ENCODE measurements around the gene NUTM1.

DNA sequence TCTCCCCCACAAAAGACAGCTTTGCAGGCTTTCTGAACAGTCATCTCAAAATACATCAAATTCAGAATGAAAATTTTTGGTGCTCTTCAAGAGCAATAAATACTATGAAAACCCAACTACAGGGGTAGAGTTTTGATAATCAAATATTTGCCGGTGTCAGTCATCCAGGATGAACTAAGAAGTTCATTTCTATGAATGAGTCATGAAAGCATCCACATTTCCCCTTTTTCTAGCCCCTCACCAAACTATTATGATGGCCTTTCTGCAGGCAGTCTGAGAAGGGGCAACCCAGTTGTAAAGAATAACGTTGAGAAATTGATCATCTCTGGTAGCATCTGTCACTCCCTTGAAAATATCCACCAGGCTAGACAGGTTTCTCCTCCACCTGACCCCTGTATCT is 27.0 kb downstream of the NUTM1 start:
- TF ChIP-seq ASH2L (IDR thresholded peaks at IDR 0.05; ENCODE audit: insufficient read length, low read depth, low read length): no peak
- TF ChIP-seq, protein P1, sequence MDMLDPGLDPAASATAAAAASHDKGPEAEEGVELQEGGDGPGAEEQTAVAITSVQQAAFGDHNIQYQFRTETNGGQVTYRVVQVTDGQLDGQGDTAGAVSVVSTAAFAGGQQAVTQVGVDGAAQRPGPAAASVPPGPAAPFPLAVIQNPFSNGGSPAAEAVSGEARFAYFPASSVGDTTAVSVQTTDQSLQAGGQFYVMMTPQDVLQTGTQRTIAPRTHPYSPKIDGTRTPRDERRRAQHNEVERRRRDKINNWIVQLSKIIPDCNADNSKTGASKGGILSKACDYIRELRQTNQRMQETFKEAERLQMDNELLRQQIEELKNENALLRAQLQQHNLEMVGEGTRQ (IDR thresholded peaks at IDR 0.05; ENCODE audit: low read depth, low read length): no peak
- TF ChIP-seq, protein P1 (CRISPR knock-in tag; IDR thresholded peaks at IDR 0.05; ENCODE audit: borderline replicate concordance): no peak
